HG03457 (cell line): Measurements from ENCODE around the gene RBL2.
A peak's percentile ranks its signal among the peaks of the same experiment; 100 is the strongest.

Experiments used
- ATAC-seq: cut with Tn5 transposase; IDR thresholded peaks from one replicate; pipeline ENCODE4 v1.9.1; 2021; ENCODE audit warnings: moderate number of reproducible peaks; ENCODE audit not compliant: unreplicated experiment

Gene RBL2

GRCh38 chr16:53446090-53446489, 11.8 kb downstream of the RBL2 start:
- no peak for ATAC-seq

- ATAC-seq: no peak
Measured at GRCh38 chr16:53449816-53450517, 15.7 kb downstream of the RBL2 start.

GRCh38 chr16:53453928-53454327, 19.7 kb downstream of the RBL2 start:
- no peak for ATAC-seq

GRCh38 chr16:53456625-53457024, 22.4 kb downstream of the RBL2 start:
- no peak for ATAC-seq

DNA sequence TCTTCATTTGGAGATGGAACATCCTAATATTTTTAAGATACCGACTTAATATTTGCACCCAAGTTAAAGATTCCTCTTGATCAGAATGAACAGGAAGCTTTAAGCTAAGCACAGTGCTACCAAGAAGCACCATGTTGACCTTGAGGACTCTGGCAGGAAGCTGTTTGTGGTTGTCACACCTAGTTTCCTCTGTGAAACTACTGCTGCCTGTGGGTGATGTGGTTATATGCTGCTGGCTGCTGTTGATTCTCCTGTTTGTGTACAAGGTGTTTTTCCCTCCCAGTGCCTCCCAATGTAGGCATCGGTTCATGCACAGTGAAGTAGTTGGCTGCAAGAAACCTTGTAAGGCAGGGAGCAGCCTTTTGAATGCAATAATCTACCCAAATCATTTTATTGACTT, 23.4 kb downstream of the RBL2 start:
- ATAC-seq: peak; percentile 100

DNA sequence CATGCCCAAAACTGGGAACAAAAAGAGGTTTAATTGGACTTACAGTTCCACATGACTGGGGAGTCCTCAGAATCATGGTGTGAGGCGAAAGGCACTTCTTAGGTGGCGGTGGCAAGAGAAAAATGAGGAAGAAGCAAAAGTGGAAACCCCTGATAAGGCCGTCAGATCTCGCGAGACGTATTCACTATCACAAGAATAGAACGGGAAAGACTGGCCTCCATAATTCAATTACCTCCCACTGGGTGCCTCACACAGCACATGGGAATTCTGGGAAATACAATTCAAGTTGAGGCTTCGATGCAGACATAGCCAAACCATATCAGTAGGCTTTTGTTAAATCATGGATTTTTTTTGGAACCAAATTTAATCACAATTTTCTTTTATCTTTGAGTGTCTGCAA, 24.4 kb downstream of the RBL2 start:
- no peak for ATAC-seq

DNA sequence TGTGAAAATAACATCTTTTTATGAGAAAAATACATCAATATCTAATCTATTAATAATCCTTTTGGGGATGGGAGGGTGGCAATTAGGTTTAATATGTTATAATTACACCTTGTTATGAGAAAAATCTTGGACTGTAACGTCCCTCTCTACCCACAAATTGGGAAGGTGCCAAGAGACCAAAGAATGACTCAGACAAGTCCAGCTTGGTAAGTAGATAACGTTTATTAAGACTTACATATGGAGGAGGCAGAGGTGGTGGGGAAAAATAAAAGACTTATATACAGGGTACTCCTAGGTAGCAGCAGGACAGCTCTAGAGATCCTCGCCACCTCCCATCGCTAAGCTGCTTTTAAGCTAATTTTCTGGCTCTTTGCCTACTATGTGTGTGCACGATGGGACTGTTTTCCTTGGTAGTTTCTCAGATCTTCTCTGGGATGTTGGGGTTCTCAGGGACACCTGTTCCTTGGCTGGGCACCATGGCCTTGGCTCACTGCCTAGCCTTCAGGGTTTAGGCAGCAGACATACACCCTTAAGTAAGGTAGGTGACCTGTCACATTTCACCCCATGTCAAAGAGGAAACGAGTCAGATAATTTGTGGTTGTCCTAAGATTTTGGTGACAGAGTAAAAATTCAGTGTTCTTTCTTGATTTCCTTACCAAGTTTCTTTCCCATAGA, 31.5 kb downstream of the RBL2 start:
- ATAC-seq: no peak

DNA sequence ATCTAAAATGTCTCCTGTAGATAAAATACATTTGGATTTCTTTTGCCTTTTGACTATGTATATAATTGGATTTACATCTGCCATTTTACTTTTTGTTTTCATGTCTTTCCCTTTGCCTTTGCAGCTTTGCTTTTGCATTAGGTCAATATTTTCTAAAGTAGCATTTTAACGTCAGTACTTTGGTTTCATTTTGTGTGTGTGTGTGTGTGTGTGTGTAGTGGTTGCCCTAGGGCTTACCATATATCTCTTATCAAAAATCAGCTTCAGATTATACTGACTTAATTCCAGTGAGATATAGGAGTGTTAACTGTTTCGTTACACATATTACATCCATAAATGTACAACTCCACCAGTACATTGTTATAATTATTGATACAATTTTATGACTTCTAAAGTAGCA, 42.6 kb downstream of the RBL2 start:
- no peak for ATAC-seq

GRCh38 chr16:53478965-53479364, 44.7 kb downstream of the RBL2 start:
- ATAC-seq: no peak

DNA sequence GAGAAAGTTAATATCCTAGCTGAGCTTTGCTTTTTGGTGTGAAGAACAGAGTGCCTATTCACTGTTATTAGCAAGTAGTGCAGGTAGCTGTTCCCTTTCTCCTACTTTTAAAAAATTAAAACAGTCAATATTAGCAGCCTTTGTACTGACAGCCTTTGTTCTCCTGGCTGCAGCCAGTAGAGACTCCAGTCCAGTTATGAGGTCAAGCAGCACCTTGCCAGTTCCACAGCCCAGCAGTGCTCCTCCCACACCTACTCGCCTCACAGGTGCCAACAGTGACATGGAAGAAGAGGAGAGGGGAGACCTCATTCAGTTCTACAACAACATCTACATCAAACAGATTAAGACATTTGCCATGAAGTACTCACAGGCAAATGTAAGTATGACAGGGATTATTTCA, 46.1 kb downstream of the RBL2 start:
- no peak for ATAC-seq

GRCh38 chr16:53482123-53482522, 47.9 kb downstream of the RBL2 start:
- ATAC-seq: no peak

DNA sequence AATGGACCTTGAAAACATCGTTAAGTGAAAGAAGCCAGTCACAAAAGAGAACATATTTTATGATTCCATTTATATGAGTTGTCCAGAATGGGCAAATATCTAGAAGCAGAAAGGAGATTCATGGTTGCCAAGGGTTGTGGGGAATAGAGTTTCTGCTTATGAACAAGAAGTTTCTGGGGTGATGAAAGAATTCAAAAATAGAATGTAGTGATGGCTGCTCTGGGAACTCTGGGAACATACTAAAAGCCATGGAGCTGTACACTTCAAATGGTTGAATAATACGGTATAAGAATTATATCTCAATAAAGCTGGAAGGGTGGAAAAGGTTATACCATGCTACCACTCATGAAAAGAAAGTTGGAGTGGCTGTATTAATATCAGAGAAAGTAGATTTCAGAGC, 50.3 kb downstream of the RBL2 start:
- no peak for ATAC-seq

GRCh38 chr16:53486230-53486629, 52.0 kb downstream of the RBL2 start:
- no peak for ATAC-seq

GRCh38 chr16:53489755-53490154, 55.5 kb downstream of the RBL2 start:
- ATAC-seq: no peak

DNA sequence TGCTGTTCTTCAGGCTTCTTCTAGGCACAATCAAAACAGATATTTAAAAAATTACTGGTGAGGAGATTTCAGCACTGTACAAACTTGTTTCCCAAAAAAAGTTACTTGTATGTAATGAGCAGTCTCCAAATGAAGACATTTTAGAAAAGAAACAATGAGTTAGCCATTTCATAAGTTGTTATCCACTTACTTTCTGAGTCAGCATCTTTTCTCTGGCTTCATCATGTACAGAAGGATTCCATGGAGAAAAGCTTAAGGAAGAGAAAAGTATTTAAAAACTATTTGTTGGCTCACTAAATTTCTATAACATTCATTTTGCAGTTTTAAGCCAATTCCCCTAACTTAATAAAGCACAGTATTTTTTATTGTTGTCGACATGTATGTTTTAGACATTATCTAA, 58.2 kb downstream of the RBL2 start:
- ATAC-seq: no peak

DNA sequence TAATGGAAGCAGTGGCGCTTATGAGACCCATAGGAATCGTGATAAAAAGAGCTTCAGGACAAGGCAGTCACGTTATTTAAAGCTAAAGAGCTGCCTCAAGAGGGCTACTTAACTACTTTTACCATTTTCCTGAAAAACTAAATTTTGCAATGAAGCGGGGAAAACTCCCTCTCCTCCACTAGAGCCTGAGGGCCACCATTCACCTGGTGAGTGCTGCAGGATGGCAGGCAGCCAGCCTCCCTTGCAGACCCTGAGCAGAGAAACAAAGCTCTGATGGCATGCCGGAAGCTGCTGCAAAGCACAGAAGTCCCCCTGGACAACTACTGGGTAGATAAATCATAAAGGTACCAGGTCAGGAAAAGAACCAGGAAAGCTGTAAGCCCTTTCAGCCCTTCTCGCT, 60.4 kb downstream of the RBL2 start:
- no peak for ATAC-seq

- ATAC-seq: no peak
Measured at GRCh38 chr16:53495325-53495724, 61.1 kb downstream of the RBL2 start.

- ATAC-seq: no peak
Measured at GRCh38 chr16:53498984-53499383, 64.7 kb downstream of the RBL2 start.

GRCh38 chr16:53501216-53501859, 67.1 kb downstream of the RBL2 start:
- ATAC-seq: no peak

DNA sequence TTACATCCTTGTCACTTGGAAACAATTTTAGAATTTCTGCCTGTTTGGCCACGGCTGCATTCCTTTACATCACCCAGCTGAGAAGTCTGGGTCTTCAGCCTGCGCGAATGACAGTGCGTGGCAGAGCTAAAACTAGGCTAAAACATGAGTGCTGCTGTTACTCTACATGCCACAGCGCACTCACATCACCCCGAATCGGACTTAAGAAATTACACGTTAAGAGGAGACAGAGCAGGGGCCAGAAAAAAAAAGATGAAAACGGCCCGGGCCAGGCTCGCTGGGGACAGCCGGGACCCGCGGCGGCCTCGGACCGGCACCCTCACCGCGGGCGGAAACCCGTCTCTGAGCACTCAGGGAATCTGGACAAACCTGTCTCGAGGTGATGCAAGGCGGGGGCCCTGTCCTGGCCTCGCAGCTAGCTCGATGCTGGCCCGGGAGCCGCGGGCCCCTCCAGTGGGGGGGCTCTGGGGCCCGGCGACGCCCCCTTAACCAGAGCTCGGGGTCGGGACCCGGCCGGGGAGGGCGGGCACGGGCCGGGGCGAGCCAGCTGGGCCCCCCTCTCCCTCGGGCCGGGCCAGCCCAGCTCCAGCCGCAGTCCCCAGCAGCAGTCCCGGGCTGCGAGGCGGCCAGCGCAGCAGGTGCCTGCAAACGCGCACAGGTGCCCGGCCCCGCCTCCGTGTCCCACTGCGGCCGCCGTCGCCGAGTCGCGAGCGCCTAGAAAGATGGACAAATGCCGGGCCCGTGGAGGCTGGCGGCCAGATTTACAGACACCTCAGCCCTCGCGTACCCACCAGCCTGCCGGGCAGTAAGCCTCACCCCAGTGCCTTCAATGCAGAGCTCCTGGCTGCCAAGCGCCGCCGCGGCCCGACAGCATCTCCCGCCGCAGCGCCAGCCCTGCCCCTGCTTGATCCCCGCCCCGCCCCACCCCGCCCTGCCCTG, 68.3 kb downstream of the RBL2 start, which contains the start of gene AKTIP:
Gene AKTIP (minus strand): TSS at position 879 of the 939 bp plus-strand sequence. CDS start 2,950 bp downstream, outside the sequence.
- ATAC-seq: peak; percentile 9
